ENCODE measurements around the gene MTMR11. TPM values are rescaled to one million over a fixed set of nuclear protein-coding genes. Genes with fewer than 3 reads are reported as not detected.

Gene MTMR11
- total RNA-seq, 1 donor from 2014 or later = 1.2 TPM

Other genes starting within 250 kb of the MTMR11 start
- gene FCGR1A, start 154.2 kb downstream of the MTMR11 start, total RNA-seq = 2.7 TPM
- 8.6 TPM for gene BOLA1, start 37.3 kb downstream of the MTMR11 start, total RNA-seq
- gene SV2A, start 19.0 kb downstream of the MTMR11 start, total RNA-seq = 72.0 TPM
- 16.7 TPM for gene SF3B4, start 9.1 kb downstream of the MTMR11 start, total RNA-seq
- gene OTUD7B, start 73.8 kb upstream of the MTMR11 start, total RNA-seq = 4.4 TPM
- 60.7 TPM for gene VPS45, start 130.9 kb upstream of the MTMR11 start, total RNA-seq
- 45.2 TPM for gene PLEKHO1, start 213.0 kb upstream of the MTMR11 start, total RNA-seq